Choroid plexus epithelial cell (primary cell): ENCODE data around the gene CD63.

Experiments used
- DNase-seq: peaks from one replicate; pipeline ENCODE4 v3.0.0-alpha.2; 2010; ENCODE audit warnings: low read depth
- H3K4me3 ChIP-seq: 2 replicates; pipeline ENCODE4 v1.5.1; 2011; ENCODE audit warnings: low read depth, mild to moderate bottlenecking, control low read depth, low read length, moderate library complexity
- CTCF ChIP-seq: conservative IDR thresholded peaks from 2 replicates; pipeline ENCODE4 v1.5.1; 2011; ENCODE audit warnings: low read depth, mild to moderate bottlenecking, control low read depth, inconsistent platforms, low read length, moderate library complexity

The CD63 gene

GRCh38 chr12:55720894-55721444 is 7.8 kb downstream of the CD63 start:
- DNase-seq, result peak; percentile 77
- TF ChIP-seq CTCF, result peak; percentile 59

DNA sequence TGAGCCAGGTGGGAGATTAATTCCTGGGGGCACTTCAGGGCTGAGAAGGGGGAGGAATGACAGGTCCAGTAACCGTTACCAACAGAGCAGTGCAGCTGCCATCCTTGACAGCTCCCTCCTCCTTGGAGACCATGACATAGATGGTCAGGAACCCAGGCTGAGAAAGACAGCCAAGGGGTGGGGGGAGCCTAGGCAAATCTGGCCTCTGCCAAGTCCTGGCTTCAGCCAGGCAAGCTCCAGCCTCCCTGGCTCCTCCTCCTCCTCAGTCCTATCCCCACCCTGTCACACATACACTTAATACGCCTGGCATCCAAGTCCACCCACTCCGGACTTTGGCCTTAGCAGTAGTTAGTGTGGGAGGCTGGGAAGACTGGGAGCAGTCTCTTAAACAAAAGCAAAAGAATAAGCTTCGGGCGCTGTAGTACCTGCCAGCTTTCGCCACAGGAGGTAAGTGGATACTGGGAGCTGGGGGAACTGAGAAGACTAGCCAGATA is 8.7 kb downstream of the CD63 start, which contains the start of gene RDH5:
Gene RDH5 (plus strand): TSS at position 323 of the 494 bp plus-strand sequence. CDS start 792 bp downstream, outside the sequence.
- no peak within 1 kb of the TSS for H3K4me3 ChIP-seq
- DNase-seq, result peak; percentile 46
- TF ChIP-seq CTCF, result no peak

More at GRCh38 chr12:55720894-55721444, 7.8 kb downstream of the CD63 start:
- H3K4me3 ChIP-seq, result no peak overlapping the region

GRCh38 chr12:55719371-55719770 is 9.4 kb downstream of the CD63 start:
- TF ChIP-seq CTCF, result no peak
- no peak overlapping the region for H3K4me3 ChIP-seq
- no peak for DNase-seq

DNA sequence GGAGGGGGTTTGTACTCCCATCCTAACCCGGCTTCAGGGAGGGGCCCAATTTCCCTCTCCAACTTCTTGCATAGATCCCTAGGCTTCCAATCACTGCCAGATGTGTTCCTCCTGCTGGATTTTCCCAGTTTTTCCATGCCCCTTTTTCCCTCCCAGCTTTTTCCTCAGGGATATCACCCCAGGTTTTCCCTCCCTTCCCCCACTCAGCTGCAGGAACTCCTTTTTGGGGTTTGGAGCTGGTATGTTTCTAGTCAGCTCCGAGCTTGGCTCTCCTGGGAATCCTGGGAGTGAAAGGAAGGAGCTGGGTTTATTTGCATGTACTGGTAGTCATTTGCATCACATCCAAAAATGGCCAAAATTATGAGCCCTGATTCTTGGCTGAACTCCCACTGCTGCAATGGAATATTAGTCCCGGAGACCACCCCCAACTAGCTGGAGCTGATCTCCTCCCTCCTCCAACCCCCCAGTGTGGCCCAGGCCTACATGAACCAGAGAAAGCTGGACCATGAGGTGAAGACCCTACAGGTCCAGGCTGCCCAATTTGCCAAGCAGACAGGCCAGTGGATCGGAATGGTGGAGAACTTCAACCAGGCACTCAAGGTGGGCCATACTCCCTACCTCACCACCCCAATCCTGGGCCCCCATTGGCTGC is 10.1 kb downstream of the CD63 start:
- DNase-seq, result no peak
- H3K4me3 ChIP-seq, result no peak overlapping the region
- no peak for TF ChIP-seq CTCF

- no peak overlapping the region for H3K4me3 ChIP-seq
- no peak for TF ChIP-seq CTCF
- no peak for DNase-seq
These were observed 10.8 kb downstream of the CD63 start for GRCh38 chr12:55718015-55718414.

GRCh38 chr12:55717011-55718007 is 11.5 kb downstream of the CD63 start:
- TF ChIP-seq CTCF, result no peak
- peak; percentile 72 for DNase-seq
- peak overlapping the region; percentile 78 for H3K4me3 ChIP-seq
